Measurements from ENCODE around the gene C1QL3.

The C1QL3 gene

GRCh38 chr10:16521311-16522016, at the start of gene C1QL3:
Gene C1QL3 (minus strand): TSS chr10:16521879. CDS start chr10:16521065, 814 bp downstream.
- DNase-seq, result peak; percentile 5

- no peak for DNase-seq
Observed at GRCh38 chr10:16570731-16571130, 49.1 kb upstream of the C1QL3 start.

GRCh38 chr10:16566202-16566805, 44.6 kb upstream of the C1QL3 start:
- no peak for DNase-seq

GRCh38 chr10:16565604-16566003, 43.9 kb upstream of the C1QL3 start:
- no peak for DNase-seq

GRCh38 chr10:16562891-16563290, 41.2 kb upstream of the C1QL3 start:
- no peak for DNase-seq

GRCh38 chr10:16559236-16559773, 37.6 kb upstream of the C1QL3 start:
- DNase-seq, result no peak

GRCh38 chr10:16547973-16548372, 26.3 kb upstream of the C1QL3 start:
- DNase-seq, result no peak

- DNase-seq, result peak; percentile 19
Observed at GRCh38 chr10:16545116-16545736, 23.5 kb upstream of the C1QL3 start.

- no peak for DNase-seq
Observed at GRCh38 chr10:16544591-16544990, 22.9 kb upstream of the C1QL3 start.

GRCh38 chr10:16544099-16544498, 22.4 kb upstream of the C1QL3 start:
- DNase-seq, result no peak

GRCh38 chr10:16536155-16536554, 14.5 kb upstream of the C1QL3 start:
- DNase-seq, result no peak

- no peak for DNase-seq
Observed at GRCh38 chr10:16529853-16530252, 8.2 kb upstream of the C1QL3 start.

- DNase-seq, result no peak
Observed at GRCh38 chr10:16527452-16527851, 5.8 kb upstream of the C1QL3 start.

- peak; percentile 5 for DNase-seq
Observed at GRCh38 chr10:16520900-16521299, 779 bp downstream of the C1QL3 start.

- no peak for DNase-seq
Observed at GRCh38 chr10:16519908-16520861, 1.5 kb downstream of the C1QL3 start.

- DNase-seq, result no peak
Observed at GRCh38 chr10:16519250-16519907, 2.3 kb downstream of the C1QL3 start.

GRCh38 chr10:16518822-16519221, 2.9 kb downstream of the C1QL3 start:
- DNase-seq, result no peak

GRCh38 chr10:16510843-16511242, 10.8 kb downstream of the C1QL3 start:
- no peak for DNase-seq

GRCh38 chr10:16509996-16510395, 11.7 kb downstream of the C1QL3 start:
- peak; percentile 20 for DNase-seq

- DNase-seq, result no peak
Observed at GRCh38 chr10:16505161-16505560, 16.5 kb downstream of the C1QL3 start.

GRCh38 chr10:16497911-16498310, 23.8 kb downstream of the C1QL3 start:
- no peak for DNase-seq

- no peak for DNase-seq
Observed at GRCh38 chr10:16493884-16494536, 27.7 kb downstream of the C1QL3 start.

Measured in fibroblast of skin of right quadriceps (primary cell).